Gastroesophageal sphincter (tissue), 3 donors: ENCODE results near the gene FARSA.

ENCODE experiments used
- EP300 ChIP-seq: sonication (generic); formaldehyde crosslinking; IDR thresholded peaks from one replicate; pipeline ENCODE4 v1.6.1; 2017; ENCODE audit warnings: antibody characterized with exemption, mild to moderate bottlenecking
- POLR2AphosphoS5 ChIP-seq: sonication (generic); formaldehyde crosslinking; IDR thresholded peaks from one replicate; pipeline ENCODE4 v1.6.1; 2017; ENCODE audit warnings: antibody characterized with exemption
- TF ChIP-seq, protein P1 (sequence below), 4 experiments: fragments of 200-600 bp in 2 of 4; fragments of 450-650 bp in 2 of 4; sonication (generic) in 1 of 4; IDR thresholded peaks; one replicate each; pipeline ENCODE4 v1.5.1; 2017 to 2019; ENCODE audit warnings: antibody characterized with exemption in 4 of 4, mild to moderate bottlenecking in 2 of 4, moderate library complexity in 2 of 4

DNA sequence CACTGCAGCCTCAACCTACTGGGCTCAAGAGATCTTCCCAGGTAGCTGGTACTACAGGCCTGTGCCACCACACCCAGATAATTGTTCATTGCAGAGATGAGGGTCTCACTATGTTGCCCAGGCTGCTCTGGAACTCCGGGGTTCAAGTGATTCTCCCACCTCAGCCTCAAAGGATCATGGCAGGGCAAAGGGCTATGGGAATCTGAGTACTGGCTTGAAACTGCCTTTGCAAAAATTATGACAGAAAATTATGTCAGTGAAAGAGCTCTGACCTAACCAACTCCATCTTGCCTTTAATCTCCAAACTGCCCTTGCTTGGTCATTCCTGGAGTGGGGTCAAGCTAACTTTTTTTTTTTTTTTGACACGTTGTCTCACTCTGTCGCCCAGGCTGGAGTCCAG lies 50.9 kb downstream of the FARSA start:
- TF ChIP-seq, protein P1, sequence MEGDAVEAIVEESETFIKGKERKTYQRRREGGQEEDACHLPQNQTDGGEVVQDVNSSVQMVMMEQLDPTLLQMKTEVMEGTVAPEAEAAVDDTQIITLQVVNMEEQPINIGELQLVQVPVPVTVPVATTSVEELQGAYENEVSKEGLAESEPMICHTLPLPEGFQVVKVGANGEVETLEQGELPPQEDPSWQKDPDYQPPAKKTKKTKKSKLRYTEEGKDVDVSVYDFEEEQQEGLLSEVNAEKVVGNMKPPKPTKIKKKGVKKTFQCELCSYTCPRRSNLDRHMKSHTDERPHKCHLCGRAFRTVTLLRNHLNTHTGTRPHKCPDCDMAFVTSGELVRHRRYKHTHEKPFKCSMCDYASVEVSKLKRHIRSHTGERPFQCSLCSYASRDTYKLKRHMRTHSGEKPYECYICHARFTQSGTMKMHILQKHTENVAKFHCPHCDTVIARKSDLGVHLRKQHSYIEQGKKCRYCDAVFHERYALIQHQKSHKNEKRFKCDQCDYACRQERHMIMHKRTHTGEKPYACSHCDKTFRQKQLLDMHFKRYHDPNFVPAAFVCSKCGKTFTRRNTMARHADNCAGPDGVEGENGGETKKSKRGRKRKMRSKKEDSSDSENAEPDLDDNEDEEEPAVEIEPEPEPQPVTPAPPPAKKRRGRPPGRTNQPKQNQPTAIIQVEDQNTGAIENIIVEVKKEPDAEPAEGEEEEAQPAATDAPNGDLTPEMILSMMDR (IDR thresholded peaks at IDR 0.05): no peak
- TF ChIP-seq POLR2AphosphoS5: no peak
- TF ChIP-seq EP300: no peak
